ENCODE results near the gene NLGN1.

Gene NLGN1

GRCh38 chr3:174317005-174317404 lies 919.5 kb downstream of the NLGN1 start:
- no peak for DNase-seq (ENCODE audit: low spot score)
- in situ Hi-C loops (cut with MboI; ENCODE audit: low pct_unique_long_range_greater_than_20kb, low sequenced_read_pairs, unreplicated experiment): no loop called here
- no peak for TF ChIP-seq CTCF (IDR thresholded peaks at IDR 0.05; ENCODE audit: extremely low read depth, insufficient read depth, missing control alignments)

- no peak for TF ChIP-seq CTCF (IDR thresholded peaks at IDR 0.05; ENCODE audit: extremely low read depth, insufficient read depth, missing control alignments)
- no peak for DNase-seq (ENCODE audit: low spot score)
- in situ Hi-C loops (cut with MboI; ENCODE audit: low pct_unique_long_range_greater_than_20kb, low sequenced_read_pairs, unreplicated experiment): no loop called here
Observed at GRCh38 chr3:174318181-174318580, 920.6 kb downstream of the NLGN1 start.

GRCh38 chr3:174321548-174321947 lies 924.0 kb downstream of the NLGN1 start:
- no peak for DNase-seq (ENCODE audit: low spot score)
- in situ Hi-C loops (cut with MboI; ENCODE audit: low pct_unique_long_range_greater_than_20kb, low sequenced_read_pairs, unreplicated experiment): no loop called here
- TF ChIP-seq CTCF (IDR thresholded peaks at IDR 0.05; ENCODE audit: extremely low read depth, insufficient read depth, missing control alignments): no peak

- DNase-seq (ENCODE audit: low spot score): no peak
- in situ Hi-C loops (cut with MboI; ENCODE audit: low pct_unique_long_range_greater_than_20kb, low sequenced_read_pairs, unreplicated experiment): no loop called here
- TF ChIP-seq CTCF (IDR thresholded peaks at IDR 0.05; ENCODE audit: extremely low read depth, insufficient read depth, missing control alignments): no peak
Observed at GRCh38 chr3:174322789-174323188, 925.2 kb downstream of the NLGN1 start.

GRCh38 chr3:174325171-174325570 lies 927.6 kb downstream of the NLGN1 start:
- in situ Hi-C loops (cut with MboI; ENCODE audit: low pct_unique_long_range_greater_than_20kb, low sequenced_read_pairs, unreplicated experiment): no loop called here
- TF ChIP-seq CTCF (IDR thresholded peaks at IDR 0.05; ENCODE audit: extremely low read depth, insufficient read depth, missing control alignments): no peak
- no peak for DNase-seq (ENCODE audit: low spot score)

GRCh38 chr3:174325834-174326700 lies 928.5 kb downstream of the NLGN1 start:
- no peak for TF ChIP-seq CTCF (IDR thresholded peaks at IDR 0.05; ENCODE audit: extremely low read depth, insufficient read depth, missing control alignments)
- DNase-seq (ENCODE audit: low spot score): no peak
- in situ Hi-C loops (cut with MboI; ENCODE audit: low pct_unique_long_range_greater_than_20kb, low sequenced_read_pairs, unreplicated experiment): no loop called here
